SK-N-SH (cell line): ENCODE measurements around the gene PRKACA. TPM values are rescaled to one million over a fixed set of nuclear protein-coding genes. Genes with fewer than 3 reads are reported as not detected.

Experiments used
- CTCF ChIA-PET: fragments of 300-600, 350-600 bp; formaldehyde crosslinking; extraction: SDS; loops from one replicate; lab custom pipeline; 2021; lab: Yijun Ruan, JAX
- POLR2A ChIA-PET: fragments of 350-600 bp; sonication (Branson Sonifier 250); formaldehyde crosslinking; extraction: SDS; loops from one replicate; lab custom pipeline; 2020; ENCODE audit warnings: antibody characterized with exemption, inconsistent platforms; lab: Yijun Ruan, JAX
- DNase-seq: peaks from one replicate; pipeline ENCODE4 v3.0.0; 2012
- H2AFZ ChIP-seq: fragments of 200-600 bp; sonication (generic); 2 replicates; pipeline ENCODE4 v1.8.1; 2016; ENCODE audit warnings: antibody characterized with exemption, mild to moderate bottlenecking, low read depth
- H3F3A ChIP-seq: fragments of 200-600 bp; sonication (generic); replicated peaks from 2 replicates; pipeline ENCODE3; 2016; ENCODE audit warnings: antibody characterized with exemption, mild to moderate bottlenecking; ENCODE audit not compliant: insufficient read depth
- H3K27ac ChIP-seq, 2 experiments: fragments of 200-500 bp in 1 of 2; fragments of 200-600 bp in 1 of 2; sonication (Bioruptor generic) in 1 of 2; sonication (generic), shearing (Covaris generic) in 1 of 2; 2 replicates each; pipeline versions ENCODE4 v1.5.1 to v1.6.1; 2014 to 2016; ENCODE audit warnings: low read depth in 2 of 2, inconsistent platforms in 1 of 2, low read length in 1 of 2, mild to moderate bottlenecking in 1 of 2, mixed read lengths in 1 of 2
- H3K27me3 ChIP-seq: fragments of 200-600 bp; sonication (generic), shearing (Covaris generic); 2 replicates; pipeline ENCODE4 v1.6.1; 2016; ENCODE audit warnings: mixed run types; ENCODE audit not compliant: insufficient read depth
- H3K36me3 ChIP-seq, 2 experiments: fragments of 200-500 bp in 1 of 2; fragments of 200-600 bp in 1 of 2; sonication (Bioruptor generic) in 1 of 2; sonication (generic) in 1 of 2; replicated peaks in 1 of 2; 2 replicates each; pipeline versions ENCODE3 to v1.5.1; 2014 to 2016; ENCODE audit warnings: low read length in 1 of 2, mild to moderate bottlenecking in 1 of 2; ENCODE audit not compliant: insufficient read depth in 2 of 2, control insufficient read depth in 1 of 2
- H3K4me1 ChIP-seq, 2 experiments: fragments of 200-500 bp in 1 of 2; fragments of 200-600 bp in 1 of 2; sonication (Bioruptor generic) in 1 of 2; sonication (generic), shearing (Covaris generic) in 1 of 2; 2 replicates each; pipeline versions ENCODE4 v1.5.1 to v1.6.1; 2014 to 2016; ENCODE audit warnings: low read depth in 1 of 2, low read length in 1 of 2, mixed run types in 1 of 2; ENCODE audit not compliant: insufficient read depth in 2 of 2, control insufficient read depth in 1 of 2
- H3K4me2 ChIP-seq: fragments of 200-600 bp; sonication (generic), shearing (Covaris generic); 2 replicates; pipeline ENCODE4 v1.6.1; 2017; ENCODE audit warnings: mixed run types
- H3K4me3 ChIP-seq, 2 experiments: fragments of 200-500 bp in 1 of 2; fragments of 200-600 bp in 1 of 2; sonication (Bioruptor generic) in 1 of 2; sonication (generic), shearing (Covaris generic) in 1 of 2; 2 replicates each; pipeline versions ENCODE4 v1.5.1 to v1.8.1; 2014 to 2016; ENCODE audit warnings: low read depth in 2 of 2, inconsistent platforms in 1 of 2, low read length in 1 of 2, mild to moderate bottlenecking in 1 of 2, mixed read lengths in 1 of 2, moderate library complexity in 1 of 2
- H3K79me2 ChIP-seq: fragments of 200-600 bp; sonication (generic); 2 replicates; pipeline ENCODE4 v1.8.1; 2017; ENCODE audit warnings: mild to moderate bottlenecking; ENCODE audit not compliant: insufficient read depth
- H3K9ac ChIP-seq: fragments of 200-600 bp; sonication (generic); 2 replicates; pipeline ENCODE4 v1.6.1; 2017; ENCODE audit warnings: mixed run types
- H3K9me2 ChIP-seq: fragments of 200-600 bp; sonication (generic); 2 replicates; pipeline ENCODE4 v1.6.1; 2017; ENCODE audit warnings: mixed run types
- H3K9me3 ChIP-seq: fragments of 200-600 bp; sonication (generic); 2 replicates; pipeline ENCODE4 v1.6.1; 2017; ENCODE audit warnings: mixed run types, mild to moderate bottlenecking, moderate library complexity
- H4K20me1 ChIP-seq: fragments of 200-600 bp; sonication (generic); 2 replicates; pipeline ENCODE4 v1.6.1; 2017; ENCODE audit warnings: mild to moderate bottlenecking, mixed run types; ENCODE audit not compliant: insufficient read depth
- CTCF ChIP-seq: fragments of 200-600 bp; sonication (generic); IDR thresholded peaks from 2 replicates; pipeline ENCODE4 v1.6.1; 2017; ENCODE audit warnings: antibody characterized with exemption, mild to moderate bottlenecking, moderate library complexity
- EP300 ChIP-seq, 2 experiments: IDR thresholded peaks; 2 replicates each; pipeline versions ENCODE4 v1.4.0 to v1.6.1; 2012; ENCODE audit warnings: borderline replicate concordance in 1 of 2, low read depth in 1 of 2, low read length in 1 of 2
- JUND ChIP-seq: IDR thresholded peaks from 2 replicates; pipeline ENCODE4 v1.4.0; 2012
- SIN3A ChIP-seq: IDR thresholded peaks from 2 replicates; pipeline ENCODE4 v1.6.1; 2012; ENCODE audit warnings: low read depth, mild to moderate bottlenecking, low read length, moderate library complexity, borderline replicate concordance
- TCF12 ChIP-seq: IDR thresholded peaks from 2 replicates; pipeline ENCODE4 v1.4.0; 2012
- USF1 ChIP-seq: IDR thresholded peaks from 2 replicates; pipeline ENCODE4 v1.4.0; 2012; ENCODE audit warnings: low read depth, borderline replicate concordance
- USF2 ChIP-seq: fragments of 150-350 bp; IDR thresholded peaks from 2 replicates; pipeline ENCODE4 v1.6.1; 2017; ENCODE audit warnings: antibody characterized with exemption, low read length, low read depth, borderline replicate concordance
- ZBTB33 ChIP-seq: IDR thresholded peaks from 2 replicates; pipeline ENCODE4 v1.4.0; 2012; ENCODE audit warnings: low read depth, borderline replicate concordance
- WGBS: methylation state at CpG from one replicate; pipeline ENCODE4 v1.1.6; 2017; ENCODE audit warnings: low lambda C conversion rate; 5-methylcytosine and 5-hydroxymethylcytosine counted together
- polyA plus RNA-seq, 3 experiments: library from polyadenylated mRNA; depleted of rRNA; stranded (reverse); fragments of >200 nt; gene quantifications; 2 replicates each; pipeline ENCODE4 v1.2.3, GENCODE V29; 2012

Gene PRKACA
- polyA plus RNA-seq, 1 of the 3 experiments (the other 2 are of a cell fraction) = 48.4 TPM

- TF ChIP-seq USF1 = no peak
- TF ChIP-seq CTCF = no peak
- no peak for TF ChIP-seq ZBTB33
- no peak for TF ChIP-seq USF2
- no peak for TF ChIP-seq TCF12
- no peak for TF ChIP-seq EP300 (IDR thresholded peaks at IDR 0.05; ENCODE audit: borderline replicate concordance in 1 of 2, low read depth in 1 of 2, low read length in 1 of 2)
Observed at GRCh38 chr19:14102102-14102696, 15.4 kb downstream of the PRKACA start (continued).

GRCh38 chr19:14101003-14101545 lies 16.5 kb downstream of the PRKACA start:
- H3K4me1 ChIP-seq = no peaks in the 10 kb centered on the region
- H2AFZ ChIP-seq = no peak overlapping the region
- no peak overlapping the region for H3K27ac ChIP-seq
- no peak overlapping the region for H3K9ac ChIP-seq
- no peaks in the 10 kb centered on the region for H3K9me2 ChIP-seq
- H3K36me3 ChIP-seq = peaks cover 7 to 20% of the 10 kb centered on the region in 2 experiments
- ChIA-PET CTCF (interaction anchor here (1.2 to 1.8 kb wide), 3 partner anchors 13 to 46 kb away, joined by 3 to 9 read pairs (median 5); no protein-coding TSS in a partner anchor), POLR2A (no interaction called here)
- TF ChIP-seq JUND (no peak), SIN3A (no peak)
- WGBS = 95% methylated on average over 3 of the region's 6 CpGs
- no peaks in the 10 kb centered on the region for H3K79me2 ChIP-seq
- no peaks in the 10 kb centered on the region for H3K9me3 ChIP-seq
- no peaks in the 10 kb centered on the region for H3F3A ChIP-seq
- H3K4me2 ChIP-seq = no peak overlapping the region
- no peak for DNase-seq
- no peaks in the 10 kb centered on the region for H3K27me3 ChIP-seq
- H3K4me3 ChIP-seq = no peak overlapping the region
- no peaks in the 10 kb centered on the region for H4K20me1 ChIP-seq
